GM12872 (cell line): Measurements from ENCODE around the gene RPL6.

Experiments
- TF ChIP-seq, protein P1 (sequence below): IDR thresholded peaks from 3 replicates; pipeline ENCODE4 v1.5.1; 2011; ENCODE audit warnings: low read depth, mild to moderate bottlenecking, low read length, moderate library complexity; ENCODE audit not compliant: insufficient read depth

RPL6 gene

DNA sequence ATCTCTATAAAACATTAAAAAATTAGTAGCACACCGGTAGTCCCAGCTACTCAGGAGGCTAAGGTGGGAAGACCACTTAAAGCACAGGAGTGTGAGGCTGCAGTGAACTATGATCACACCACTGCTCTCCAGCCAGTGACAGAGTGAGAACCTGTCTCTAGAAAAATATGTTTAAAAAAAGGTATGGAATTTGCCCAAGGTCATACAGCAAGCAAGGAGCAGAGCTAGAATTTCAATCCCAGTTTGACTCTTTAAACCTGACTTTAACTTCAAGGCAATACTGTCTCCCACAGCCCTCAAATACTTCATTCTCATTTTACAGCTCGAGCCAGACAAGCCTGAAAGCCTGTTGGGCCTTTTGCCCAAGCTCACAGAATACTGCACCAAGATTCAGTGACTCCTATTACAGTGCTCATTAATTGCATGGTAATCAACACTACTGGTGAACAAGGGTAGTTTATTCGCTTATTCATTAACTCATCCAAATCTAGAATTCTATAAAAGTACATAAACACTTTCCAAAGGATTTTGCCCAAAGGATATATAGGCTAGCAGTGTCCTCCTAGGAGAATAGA, 35.2 kb downstream of the RPL6 start:
- TF ChIP-seq, protein P1, sequence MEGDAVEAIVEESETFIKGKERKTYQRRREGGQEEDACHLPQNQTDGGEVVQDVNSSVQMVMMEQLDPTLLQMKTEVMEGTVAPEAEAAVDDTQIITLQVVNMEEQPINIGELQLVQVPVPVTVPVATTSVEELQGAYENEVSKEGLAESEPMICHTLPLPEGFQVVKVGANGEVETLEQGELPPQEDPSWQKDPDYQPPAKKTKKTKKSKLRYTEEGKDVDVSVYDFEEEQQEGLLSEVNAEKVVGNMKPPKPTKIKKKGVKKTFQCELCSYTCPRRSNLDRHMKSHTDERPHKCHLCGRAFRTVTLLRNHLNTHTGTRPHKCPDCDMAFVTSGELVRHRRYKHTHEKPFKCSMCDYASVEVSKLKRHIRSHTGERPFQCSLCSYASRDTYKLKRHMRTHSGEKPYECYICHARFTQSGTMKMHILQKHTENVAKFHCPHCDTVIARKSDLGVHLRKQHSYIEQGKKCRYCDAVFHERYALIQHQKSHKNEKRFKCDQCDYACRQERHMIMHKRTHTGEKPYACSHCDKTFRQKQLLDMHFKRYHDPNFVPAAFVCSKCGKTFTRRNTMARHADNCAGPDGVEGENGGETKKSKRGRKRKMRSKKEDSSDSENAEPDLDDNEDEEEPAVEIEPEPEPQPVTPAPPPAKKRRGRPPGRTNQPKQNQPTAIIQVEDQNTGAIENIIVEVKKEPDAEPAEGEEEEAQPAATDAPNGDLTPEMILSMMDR, result no peak

DNA sequence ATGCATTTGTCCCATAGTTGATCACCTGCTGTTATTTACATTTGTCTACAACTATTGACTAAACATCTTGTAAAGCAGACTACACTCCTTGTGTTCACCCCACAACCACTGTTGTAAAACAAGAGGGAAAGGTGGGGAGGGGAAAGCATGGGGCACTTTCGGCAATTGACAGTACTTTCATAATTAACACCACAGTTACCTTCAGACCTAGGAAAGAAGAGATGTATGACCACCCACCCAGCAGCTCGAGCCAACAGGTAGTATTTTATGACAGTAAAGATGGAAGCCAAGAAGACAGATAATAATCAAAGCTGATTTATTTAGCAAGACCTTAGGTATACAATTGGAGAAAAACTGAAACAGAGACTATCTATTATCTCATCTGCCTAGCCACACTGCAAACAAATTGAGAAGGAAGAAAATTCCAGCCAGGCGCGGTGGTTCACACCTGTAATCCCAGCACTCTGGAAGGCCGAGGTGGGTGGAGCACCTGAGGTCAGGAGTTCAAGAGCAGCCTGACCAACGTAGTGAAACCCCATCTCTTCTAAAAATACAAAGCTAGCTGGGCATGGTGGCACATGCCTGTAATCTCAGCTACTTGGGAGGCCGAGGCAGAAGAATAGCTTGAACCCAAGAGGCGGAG, 38.4 kb downstream of the RPL6 start:
- TF ChIP-seq, protein P1, result no peak

DNA sequence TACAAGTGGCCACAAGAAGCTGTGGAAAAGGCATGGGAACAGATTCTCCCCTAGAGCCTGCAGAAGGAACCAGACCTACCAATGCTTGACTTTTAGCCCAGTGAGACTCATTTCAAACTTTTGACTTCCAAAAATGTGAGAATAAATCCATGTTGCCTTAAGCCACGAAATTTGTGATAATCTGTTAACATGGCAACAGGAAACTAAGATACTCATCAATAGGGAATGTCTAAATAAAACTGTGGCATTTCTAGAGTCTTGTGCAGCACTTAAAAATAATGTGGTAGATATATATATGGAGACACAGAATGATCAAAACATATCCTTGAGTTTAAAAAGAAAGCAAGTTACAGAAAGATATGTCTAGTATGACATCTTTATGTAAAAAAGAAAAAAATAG, 39.2 kb downstream of the RPL6 start:
- TF ChIP-seq, protein P1, result no peak

DNA sequence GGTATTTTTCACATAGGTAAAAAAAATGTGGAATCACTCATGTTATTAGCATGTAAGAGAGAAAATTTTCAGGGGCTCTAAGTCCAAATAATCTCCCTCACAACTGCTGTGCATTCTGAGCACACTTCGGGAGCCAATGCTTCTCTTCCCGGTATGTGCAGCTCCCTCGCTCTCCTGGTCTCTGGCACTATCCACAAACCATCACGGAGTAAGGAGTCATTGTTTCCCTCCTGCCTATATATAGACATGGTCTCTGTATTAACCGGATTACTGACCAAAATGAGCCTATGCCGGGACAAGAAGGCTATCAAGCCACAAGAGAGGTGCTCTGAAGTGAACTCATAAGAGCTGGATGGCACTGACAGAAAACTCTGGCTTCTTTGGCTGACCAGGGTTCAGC, 40.5 kb downstream of the RPL6 start:
- TF ChIP-seq, protein P1, result no peak

DNA sequence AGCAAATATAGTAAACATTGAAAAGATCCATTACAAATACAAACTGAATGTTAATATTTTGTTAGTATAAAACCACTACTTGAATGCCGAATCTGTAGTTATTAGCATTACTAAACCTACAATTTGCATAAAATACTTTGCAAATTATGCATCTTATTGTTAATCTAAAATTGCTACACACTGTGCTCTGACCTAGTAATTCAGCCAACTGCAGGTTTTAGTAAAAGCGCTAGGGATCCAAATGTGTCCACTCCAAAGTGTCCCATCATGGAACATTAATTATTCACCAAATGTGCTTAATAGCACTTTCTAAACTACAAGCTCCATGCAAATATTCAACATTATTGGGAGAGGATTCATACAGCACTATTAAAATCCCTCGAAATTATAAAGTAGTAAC, 41.4 kb downstream of the RPL6 start:
- TF ChIP-seq, protein P1, result no peak

DNA sequence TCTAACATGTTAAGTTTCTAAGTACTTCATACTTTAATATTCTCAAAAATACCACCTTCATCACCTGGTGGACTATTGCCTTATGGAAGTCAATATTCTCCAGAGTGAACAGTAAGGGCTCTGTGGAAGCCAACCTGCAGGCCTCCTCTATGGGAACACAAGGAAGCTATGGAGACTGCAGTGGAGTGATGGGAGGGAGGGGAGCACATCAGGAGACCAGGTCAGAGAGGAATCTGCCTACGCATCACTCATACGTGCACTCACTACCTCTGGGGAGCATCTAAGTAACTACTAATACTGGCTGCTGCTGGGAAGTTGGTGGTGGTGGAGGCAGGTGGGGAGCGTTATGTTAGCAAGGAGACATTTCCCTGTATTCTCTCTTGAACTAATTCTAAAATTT, 47.1 kb downstream of the RPL6 start:
- TF ChIP-seq, protein P1, result no peak

DNA sequence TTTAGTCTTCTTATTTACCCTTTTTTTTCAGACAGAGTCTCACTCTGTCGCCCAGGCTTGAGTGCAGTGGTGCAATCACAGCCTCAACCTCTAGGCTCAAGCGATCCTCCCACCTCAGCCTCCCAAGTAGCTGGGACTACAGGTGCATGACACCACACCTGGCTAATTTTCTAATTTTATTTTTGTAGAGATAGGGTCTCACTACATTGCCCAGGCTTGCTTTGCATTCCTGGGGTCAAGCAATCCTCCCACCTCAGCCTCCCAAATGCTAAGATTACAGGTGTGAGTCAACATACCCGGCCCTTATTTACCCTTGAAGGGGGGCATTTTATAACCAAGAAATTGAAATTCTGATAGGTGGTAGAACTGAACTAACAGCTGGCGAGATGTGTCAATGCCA, 48.1 kb downstream of the RPL6 start:
- TF ChIP-seq, protein P1, result no peak
